GM12891 (cell line): Measurements from ENCODE around the gene GTF3C5.

Experiments
- POLR2A ChIP-seq: IDR thresholded peaks from 2 replicates; pipeline ENCODE4 v1.6.1; 2011; ENCODE audit warnings: low read depth, low read length, control low read depth
- POLR2AphosphoS5 ChIP-seq: IDR thresholded peaks from 2 replicates; pipeline ENCODE4 v1.6.1; 2011; ENCODE audit warnings: low read depth, low read length, control low read depth
- SPI1 ChIP-seq: IDR thresholded peaks from 2 replicates; pipeline ENCODE4 v1.6.1; 2011; ENCODE audit warnings: low read depth, low read length, control low read depth
- TAF1 ChIP-seq: IDR thresholded peaks from 2 replicates; pipeline ENCODE4 v1.6.1; 2011; ENCODE audit warnings: low read depth, low read length, control low read depth

GRCh38 chr9:133058550-133059320 is 27.9 kb downstream of the GTF3C5 start:
- TF ChIP-seq POLR2AphosphoS5 = no peak
- TF ChIP-seq POLR2A = no peak
- TF ChIP-seq SPI1 = no peak
- no peak for TF ChIP-seq TAF1
